Fibroblast of the aortic adventitia (primary cell): ENCODE measurements around the gene KRT80. TPM values are rescaled to one million over a fixed set of nuclear protein-coding genes. Genes with fewer than 3 reads are reported as not detected.

Experiments
- DNase-seq: peaks from one replicate; pipeline ENCODE4 v3.0.0-alpha.2; 2010; ENCODE audit warnings: low read depth
- H3K4me3 ChIP-seq: 2 replicates; pipeline ENCODE4 v1.5.1; 2011; ENCODE audit warnings: low read depth, mild to moderate bottlenecking, control low read depth, low read length, moderate library complexity
- total RNA-seq: library from RNA; depleted of rRNA; stranded (reverse); fragments of >200 nt; gene quantifications from 2 replicates; pipeline ENCODE4 v1.2.3, GENCODE V29; 2012; ENCODE audit warnings: low replicate concordance
- TF ChIP-seq, protein P1 (sequence below): IDR thresholded peaks from 2 replicates; pipeline ENCODE4 v1.5.1; 2011; ENCODE audit warnings: mild to moderate bottlenecking, low read length, control low read depth, inconsistent platforms; ENCODE audit not compliant: insufficient read depth

KRT80 gene
- total RNA-seq, 1 donor = 0.36 TPM

- TF ChIP-seq, protein P1, sequence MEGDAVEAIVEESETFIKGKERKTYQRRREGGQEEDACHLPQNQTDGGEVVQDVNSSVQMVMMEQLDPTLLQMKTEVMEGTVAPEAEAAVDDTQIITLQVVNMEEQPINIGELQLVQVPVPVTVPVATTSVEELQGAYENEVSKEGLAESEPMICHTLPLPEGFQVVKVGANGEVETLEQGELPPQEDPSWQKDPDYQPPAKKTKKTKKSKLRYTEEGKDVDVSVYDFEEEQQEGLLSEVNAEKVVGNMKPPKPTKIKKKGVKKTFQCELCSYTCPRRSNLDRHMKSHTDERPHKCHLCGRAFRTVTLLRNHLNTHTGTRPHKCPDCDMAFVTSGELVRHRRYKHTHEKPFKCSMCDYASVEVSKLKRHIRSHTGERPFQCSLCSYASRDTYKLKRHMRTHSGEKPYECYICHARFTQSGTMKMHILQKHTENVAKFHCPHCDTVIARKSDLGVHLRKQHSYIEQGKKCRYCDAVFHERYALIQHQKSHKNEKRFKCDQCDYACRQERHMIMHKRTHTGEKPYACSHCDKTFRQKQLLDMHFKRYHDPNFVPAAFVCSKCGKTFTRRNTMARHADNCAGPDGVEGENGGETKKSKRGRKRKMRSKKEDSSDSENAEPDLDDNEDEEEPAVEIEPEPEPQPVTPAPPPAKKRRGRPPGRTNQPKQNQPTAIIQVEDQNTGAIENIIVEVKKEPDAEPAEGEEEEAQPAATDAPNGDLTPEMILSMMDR = no peak
- DNase-seq = no peak
- no peak overlapping the region for H3K4me3 ChIP-seq
Observed at GRCh38 chr12:52170827-52171226, 21.0 kb downstream of the KRT80 start.

DNA sequence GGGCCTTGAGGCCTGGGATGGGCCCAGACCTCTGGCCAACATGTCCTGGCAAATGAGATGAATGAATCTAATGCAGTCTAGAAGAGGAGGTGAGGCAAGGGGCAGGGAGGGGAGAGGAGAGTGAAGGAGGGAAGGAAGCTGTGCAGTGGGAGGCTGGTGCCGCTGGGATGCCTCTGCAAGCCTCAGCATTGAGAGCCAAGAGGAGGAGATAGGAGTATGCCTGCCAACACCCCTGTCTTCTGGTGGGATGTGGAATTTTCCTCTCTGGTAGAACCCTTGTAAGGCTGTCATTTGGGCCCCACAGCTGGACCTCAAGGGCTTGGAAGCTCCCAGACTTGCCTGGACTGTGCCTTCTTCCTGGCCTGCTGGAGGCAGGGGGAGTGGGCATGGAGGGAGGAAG, 21.9 kb downstream of the KRT80 start:
- no peak for DNase-seq
- H3K4me3 ChIP-seq = no peak overlapping the region
- TF ChIP-seq, protein P1 = no peak

GRCh38 chr12:52168019-52168717, 23.6 kb downstream of the KRT80 start:
- H3K4me3 ChIP-seq = no peak overlapping the region
- TF ChIP-seq, protein P1 = no peak
- no peak for DNase-seq

DNA sequence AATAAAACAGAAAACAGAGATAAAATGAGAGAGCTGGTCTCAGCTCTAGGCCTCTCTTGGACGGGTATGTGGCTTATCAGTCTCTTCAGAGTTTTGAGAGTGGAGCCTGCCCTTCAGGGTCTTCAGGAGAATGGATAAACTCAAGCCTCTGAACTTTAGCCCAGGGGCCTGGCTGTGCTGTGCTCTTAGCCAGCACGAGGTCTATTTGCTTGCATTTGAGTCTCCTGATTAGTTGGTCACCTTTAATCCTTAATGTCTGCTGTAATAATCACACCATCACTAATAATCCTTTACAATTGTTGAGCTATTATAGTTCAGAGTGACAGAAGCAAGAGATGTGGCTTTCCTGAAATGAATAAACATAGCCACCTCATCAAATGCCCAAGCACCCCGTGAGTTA, 24.3 kb downstream of the KRT80 start:
- no peak overlapping the region for H3K4me3 ChIP-seq
- TF ChIP-seq, protein P1 = no peak
- DNase-seq = no peak

DNA sequence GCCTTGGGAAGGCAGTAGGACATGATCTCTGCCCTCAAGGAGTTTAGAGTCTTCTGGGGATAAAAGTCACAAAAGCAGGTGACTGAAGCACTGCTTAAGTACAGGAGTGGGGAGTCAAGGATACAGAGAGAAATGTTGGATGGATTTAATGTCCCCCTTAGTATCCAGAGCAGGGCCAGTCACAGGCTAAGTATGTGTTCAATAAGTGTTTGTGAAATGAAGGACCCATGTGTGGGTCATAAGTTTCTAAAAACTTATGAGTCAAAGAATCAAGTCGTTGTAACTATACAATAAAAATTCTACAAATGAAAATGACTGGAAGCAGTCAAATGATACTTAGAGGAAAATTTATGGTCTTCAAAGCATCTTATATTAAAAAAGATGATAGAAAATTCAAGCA, 25.1 kb downstream of the KRT80 start:
- no peak for DNase-seq
- TF ChIP-seq, protein P1 = no peak
- H3K4me3 ChIP-seq = no peak overlapping the region

GRCh38 chr12:52165096-52165855, 26.5 kb downstream of the KRT80 start:
- no peak overlapping the region for H3K4me3 ChIP-seq
- no peak for DNase-seq
- TF ChIP-seq, protein P1 = no peak
